ENCODE results near the gene CRYBA2.

The CRYBA2 gene

DNA sequence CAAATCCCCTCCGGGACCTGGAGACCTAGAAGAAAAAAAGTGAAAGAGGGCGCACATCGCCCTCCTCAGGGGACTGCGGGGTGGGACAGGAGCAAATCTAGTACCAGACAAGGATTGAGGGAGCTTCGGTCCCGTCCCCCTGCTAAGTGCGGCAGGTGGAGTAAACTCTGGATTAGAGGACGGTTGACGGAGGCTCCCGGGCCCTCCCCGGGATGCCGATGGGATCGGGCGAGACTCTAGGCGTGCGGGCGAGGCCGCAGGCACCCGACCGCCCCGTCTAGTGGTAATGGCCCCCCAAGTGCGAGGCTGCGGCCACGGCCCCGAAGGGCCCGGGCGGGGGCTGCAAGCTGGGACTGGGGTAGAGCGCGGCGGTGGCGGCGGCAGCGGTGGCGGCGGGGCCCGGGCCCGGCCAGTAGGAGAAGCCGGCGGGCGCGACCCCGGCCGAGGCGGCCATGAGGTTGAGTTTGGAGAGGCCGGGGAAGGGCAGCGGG, 11.8 kb downstream of the CRYBA2 start:
- DNase-seq, result no peak

DNA sequence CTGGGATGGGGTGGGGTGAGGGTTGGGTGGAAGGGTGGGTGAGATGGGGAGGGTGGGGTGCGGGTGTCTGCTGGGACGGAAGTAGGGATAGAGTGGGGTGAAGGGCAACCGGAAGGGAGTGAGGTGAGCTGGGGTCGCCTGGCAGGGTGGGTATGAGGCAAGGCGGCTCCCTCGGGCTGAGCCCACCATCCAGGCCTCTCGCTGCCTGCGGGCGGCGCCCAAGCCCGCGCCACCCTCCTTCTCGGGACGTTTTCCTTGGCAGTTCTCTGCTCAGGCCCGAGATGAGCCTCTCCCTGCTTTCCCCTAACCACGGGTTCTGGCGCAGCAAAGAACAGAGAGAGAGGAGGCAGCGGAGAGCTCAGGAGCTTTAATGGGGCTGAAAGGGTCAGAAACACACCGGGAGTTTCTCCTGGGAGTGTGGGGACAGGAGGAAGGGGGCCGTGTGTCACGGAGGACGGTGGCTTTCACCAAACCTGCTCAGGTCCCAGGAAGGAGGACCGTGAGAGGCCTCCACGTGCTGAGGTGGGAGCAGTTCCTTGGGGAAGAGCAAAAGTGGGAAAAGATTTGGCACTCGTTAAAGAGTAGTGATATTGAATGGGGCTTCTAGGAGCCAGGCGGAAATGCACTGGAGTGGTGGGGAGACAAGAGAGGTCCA, 12.4 kb downstream of the CRYBA2 start:
- DNase-seq, result no peak

DNA sequence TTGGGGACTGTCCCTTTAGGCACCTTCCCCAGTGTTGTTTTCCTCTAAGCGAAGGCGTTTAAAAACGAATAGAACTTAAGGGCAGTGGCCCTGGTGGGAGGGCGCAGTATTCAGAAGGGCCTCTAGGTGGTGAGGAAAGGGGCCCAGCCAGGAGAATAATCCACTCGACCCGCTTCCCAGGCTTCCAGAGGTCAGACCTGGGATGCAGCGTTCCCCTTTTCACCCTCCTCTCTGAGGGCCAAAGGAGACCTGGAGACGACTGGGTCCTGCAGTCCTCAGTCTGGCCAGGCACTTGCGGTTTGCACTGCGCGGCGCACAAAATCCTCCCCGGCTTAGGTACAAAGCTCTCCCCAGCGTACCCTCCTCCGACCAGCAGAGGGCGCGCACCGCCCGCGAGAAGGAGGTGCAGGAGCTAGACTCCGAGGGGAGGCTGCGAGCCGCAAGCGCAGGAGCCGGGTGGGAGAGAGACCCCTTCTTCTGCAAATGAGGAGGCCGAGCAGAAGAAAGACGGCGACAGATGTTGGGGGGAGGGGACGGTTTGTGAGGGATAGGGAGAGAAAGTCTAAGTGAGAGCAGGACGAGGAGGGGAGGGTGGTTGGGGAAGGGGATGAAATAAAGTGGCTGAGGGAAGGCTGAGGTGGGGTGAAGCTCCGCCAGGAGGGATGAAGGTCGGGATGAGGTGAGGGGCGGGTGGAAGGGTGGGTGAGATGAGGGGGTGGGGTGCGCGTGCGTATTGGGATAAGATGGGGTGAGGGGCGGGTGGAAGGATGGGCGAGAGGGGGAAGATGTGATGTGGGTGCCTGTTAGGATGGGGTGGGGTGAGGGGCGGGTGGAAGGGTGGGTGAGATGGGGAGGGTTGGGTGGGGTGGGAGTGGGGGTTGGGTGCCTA, 13.1 kb downstream of the CRYBA2 start:
- peak; percentile 53 for DNase-seq

DNA sequence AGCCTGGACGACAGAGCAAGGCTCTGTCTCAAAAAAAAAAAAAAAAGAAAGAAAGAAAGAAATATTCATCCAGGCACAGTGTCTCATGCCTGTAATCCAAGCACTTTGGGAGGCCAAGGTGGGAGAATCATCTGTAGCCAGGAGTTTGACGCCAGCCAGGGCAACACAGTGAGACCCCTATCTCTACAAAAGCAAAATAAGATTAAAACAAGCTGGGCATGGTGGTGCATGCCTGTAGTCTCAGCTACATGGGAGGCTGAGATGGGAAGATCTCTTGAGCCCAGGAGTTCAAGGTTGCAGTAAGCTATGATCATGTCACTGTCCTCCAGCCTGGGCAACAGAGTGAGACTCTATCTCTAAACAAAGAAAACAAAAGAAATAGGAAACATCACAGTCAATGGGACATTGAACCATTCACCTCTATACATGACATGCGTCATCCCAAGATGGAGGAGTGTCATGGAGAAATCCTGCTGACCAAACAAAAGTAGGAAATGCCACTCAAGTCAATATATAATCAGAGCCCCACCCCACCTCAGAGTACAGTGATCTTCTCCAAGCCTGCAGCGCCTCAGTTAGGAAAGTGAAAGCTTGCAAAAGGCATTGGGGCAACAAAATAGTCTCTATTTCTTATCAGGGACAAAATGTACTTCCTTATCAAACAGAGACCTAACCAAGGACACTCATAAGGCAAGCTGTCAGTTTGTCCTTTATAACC, 18.0 kb downstream of the CRYBA2 start:
- DNase-seq, result no peak

DNA sequence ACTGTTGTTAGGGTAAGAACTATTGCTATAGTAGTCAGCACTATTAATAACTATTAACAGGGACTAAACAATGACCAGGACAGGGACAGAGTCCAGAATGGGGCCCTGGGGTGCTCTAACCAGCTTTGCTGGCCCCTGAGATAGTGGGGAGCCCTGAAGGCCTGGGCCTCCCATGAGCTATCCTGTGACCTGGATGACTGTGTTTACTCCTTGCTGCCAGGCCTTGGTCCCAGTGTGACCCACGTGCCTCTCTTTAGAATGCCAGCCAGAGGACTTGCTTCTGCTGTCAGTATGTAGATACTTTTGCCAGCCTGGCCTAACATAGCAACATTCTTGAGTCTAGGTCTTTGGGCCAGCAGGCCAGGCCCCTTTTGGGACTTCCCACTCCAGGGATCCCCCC, 22.3 kb downstream of the CRYBA2 start:
- no peak for DNase-seq

DNA sequence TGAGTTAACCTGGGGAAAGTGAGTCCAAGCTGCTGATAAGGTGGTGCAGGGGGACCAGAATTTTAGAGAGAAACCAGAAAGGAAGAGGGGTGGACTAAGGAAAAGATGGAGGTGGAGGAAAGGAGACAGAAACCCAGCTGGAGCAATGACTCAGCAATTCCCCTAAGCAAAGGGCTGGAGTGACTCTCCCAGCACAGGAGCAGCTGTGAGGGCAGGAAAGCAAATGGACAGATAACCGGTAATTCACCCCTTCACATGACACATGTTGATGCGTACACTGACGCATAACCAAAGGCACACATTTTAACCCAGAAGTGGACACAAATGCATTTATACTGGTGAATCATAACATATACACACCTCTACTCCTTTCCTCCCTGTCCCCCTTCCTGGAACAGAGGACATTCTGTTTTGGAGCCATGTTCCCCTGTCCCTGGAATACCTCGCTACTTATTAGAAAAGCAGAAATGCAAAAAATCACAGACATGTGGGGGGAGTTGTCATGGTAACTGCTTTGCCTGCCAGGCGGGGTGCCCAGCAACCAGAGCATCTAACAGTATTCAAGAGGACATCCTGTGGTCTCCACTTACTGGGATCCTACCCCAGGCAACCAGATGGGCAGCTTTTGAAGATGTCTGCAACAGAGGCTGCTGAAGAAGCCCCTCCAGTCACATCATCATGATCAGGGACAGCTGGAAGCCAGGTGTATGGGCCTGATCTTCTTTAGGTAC, 29.0 kb downstream of the CRYBA2 start:
- DNase-seq, result peak; percentile 47

DNA sequence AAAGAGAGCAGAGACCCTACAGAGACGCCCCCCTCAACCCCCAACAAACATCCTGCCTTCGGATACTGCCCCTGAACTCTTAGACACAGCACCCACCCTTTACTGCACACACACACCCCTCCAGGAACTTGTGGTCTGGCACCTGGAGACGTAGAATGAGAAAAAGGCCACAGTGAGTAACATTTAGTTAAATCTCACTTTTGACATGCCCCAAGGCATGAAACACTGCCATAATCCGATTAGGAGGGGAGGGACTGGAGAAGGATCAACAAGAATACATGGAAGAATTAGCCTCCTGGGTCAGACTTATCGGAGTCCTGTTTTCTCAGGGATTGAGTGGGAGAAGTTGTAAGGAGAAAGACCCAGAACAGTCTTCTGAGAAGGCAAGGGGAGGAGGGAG, 29.6 kb downstream of the CRYBA2 start:
- DNase-seq, result no peak

DNA sequence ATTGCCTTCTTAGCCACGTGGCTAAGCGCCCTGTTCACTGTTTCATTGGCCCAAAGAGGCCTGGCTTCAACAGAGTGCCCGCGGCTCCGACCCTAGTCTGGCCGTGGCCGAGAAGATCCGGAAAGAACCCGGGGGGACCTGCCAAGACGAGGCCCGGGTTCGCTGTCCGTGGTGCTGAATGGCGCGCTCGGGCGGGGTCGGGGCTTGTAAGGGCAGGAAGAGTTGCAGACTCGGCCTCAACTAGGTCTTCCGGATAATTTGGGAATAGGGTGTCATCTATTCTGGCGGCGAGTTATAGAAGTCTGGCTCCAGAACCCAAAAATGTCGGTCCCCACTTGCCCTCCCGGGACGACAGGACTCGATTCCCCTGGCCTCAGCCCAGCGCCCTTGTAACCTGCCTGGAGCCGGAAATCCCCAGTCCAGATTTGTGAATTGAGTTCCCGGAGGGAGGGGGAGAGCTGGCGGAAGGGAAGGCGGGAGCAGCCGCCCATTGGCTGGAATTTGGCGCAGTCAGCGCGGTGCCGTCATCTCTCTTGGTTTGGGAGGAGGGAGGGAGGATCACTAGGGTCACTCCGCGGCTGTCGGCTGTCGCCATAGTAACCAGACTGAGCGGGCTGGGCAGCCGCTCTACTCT, 30.2 kb downstream of the CRYBA2 start:
- DNase-seq, result peak; percentile 51

DNA sequence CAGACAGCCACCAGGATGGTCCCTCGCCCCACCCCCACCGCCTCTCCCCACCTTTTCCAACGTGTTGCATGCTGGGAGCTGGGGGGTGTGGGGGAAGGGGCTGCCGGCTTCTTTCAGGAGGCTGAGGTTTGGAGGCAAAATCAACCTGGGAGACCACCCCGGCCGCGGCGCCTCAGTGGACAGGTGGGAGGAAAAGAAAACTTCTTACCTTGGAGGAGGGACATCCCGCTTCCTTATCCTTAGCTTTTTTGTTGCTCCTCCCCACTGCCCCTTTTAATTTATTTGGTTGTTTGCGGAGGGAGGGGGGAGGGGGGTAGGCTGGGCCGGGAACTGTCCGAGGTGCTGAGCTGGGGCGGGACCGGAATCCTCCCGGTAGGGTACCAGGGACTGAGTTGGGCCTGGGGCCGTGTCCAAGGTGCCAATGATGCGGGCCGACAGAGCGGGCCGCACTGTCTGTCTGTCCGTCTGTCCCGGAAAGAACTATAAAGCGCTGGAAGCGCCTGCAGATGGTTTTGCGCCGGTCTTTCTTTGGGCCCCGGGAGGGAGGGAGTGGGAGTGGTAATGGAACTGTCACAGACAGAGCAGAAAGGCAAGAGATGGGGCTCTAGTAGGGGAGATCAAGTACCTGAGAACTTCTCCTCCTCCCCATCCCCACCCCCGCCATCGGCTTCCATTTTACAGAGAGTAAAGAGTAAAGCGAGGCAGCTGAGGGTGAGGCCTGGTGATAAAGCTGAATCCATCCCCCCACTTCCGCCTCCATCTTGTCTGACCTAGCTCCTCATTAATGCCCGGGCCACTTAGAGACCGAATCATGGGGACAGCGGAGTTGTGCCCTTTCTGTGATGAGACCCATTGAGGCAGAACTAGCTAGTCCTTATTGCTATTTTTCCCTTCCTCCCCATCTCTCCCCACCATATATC, 31.3 kb downstream of the CRYBA2 start:
- no peak for DNase-seq

DNA sequence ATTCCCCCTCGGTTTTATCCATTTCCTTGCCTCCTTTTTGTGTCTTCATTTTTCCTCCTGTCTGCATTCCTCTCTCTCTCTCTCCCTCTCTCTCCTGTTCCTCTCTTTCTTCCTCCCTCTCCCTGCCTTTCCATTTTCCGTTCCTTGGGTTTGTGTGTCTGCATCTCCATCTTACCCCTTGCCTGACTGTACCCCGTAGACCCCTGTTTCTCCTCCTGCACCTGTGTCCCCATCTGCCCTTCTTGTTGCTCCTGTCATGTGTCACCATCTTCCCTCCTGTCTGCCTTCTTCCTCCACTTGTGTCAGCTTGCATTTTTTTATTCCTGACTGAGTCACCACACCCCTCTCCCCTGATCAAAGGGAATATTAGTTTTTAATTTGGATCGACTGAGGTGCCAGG, 32.0 kb downstream of the CRYBA2 start:
- DNase-seq, result no peak

DNA sequence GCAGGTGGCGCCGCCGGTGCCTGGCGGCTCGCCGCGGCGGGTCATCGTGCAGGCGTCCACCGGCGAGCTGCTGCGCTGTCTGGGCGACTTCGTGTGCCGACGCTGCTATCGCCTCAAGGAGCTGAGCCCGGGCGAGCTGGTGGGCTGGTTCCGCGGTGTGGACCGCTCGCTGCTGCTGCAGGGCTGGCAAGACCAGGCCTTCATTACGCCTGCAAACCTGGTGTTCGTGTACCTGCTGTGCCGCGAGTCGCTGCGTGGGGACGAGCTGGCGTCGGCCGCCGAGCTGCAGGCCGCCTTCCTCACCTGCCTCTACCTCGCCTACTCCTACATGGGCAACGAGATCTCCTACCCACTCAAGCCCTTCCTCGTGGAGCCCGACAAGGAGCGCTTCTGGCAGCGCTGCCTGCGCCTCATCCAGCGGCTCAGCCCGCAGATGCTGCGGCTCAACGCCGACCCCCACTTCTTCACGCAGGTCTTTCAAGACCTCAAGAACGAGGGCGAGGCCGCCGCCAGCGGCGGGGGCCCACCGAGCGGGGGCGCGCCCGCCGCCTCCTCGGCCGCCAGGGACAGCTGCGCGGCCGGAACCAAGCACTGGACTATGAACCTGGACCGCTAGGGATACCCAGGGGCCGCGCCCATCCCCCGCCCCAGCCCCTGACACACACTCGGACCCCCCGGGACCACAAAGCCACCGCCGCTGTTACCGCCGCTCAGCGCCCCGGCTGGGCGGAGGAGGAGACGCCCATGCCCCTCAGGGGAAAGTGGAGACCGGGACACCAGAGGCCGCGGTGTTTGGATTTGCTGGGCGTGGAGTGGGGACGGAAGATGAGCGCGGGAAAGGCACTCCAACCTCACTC, 32.7 kb downstream of the CRYBA2 start:
- no peak for DNase-seq

DNA sequence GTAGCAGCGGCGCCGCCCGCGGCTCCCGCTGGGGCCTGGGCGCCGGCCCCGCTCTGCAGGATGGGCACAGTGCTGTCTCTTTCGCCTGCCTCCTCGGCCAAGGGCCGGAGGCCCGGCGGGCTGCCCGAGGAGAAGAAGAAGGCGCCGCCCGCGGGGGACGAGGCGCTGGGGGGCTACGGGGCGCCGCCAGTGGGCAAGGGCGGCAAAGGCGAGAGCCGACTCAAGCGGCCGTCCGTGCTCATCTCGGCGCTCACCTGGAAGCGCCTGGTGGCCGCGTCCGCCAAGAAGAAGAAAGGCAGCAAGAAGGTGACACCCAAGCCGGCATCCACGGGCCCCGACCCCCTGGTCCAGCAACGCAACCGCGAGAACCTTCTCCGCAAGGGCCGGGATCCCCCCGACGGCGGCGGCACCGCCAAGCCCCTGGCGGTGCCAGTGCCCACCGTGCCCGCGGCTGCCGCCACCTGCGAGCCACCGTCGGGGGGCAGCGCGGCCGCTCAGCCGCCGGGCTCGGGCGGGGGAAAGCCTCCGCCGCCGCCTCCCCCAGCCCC, 33.4 kb downstream of the CRYBA2 start:
- DNase-seq, result no peak

DNA sequence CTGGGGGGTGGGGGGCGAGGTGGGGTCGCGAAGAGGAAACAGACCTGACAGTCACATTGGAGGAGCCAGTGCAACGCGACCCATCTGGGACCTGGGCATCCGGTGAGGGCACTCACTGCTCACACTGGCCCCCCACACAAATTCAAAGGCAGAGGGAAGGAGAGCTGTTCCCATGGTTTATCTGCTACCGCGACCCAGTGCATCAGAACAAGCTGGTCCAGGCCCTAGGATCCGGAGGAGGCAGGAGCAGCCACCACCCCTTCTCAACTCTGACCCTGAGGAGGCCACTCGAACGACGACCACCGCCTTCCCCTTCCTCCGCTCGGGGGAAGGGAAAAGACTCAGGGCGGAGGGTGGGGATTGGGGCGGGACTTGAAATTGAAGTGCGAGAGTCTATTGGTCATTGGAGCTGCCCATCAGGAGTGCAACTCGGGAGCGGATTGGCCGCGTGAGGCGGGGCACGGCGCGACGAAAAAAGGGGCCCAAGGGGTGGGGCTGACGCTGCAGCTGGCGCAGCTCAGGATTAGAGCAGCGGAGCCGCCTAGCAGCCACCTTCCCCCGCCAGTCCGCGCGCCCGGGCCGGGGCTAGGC, 34.0 kb downstream of the CRYBA2 start, which contains the start of gene CDK5R2:
Gene CDK5R2 (plus strand): TSS at position 526 of the 591 bp plus-strand sequence. CDS start 155 bp downstream, outside the sequence.
- DNase-seq, result peak; percentile 75

DNA sequence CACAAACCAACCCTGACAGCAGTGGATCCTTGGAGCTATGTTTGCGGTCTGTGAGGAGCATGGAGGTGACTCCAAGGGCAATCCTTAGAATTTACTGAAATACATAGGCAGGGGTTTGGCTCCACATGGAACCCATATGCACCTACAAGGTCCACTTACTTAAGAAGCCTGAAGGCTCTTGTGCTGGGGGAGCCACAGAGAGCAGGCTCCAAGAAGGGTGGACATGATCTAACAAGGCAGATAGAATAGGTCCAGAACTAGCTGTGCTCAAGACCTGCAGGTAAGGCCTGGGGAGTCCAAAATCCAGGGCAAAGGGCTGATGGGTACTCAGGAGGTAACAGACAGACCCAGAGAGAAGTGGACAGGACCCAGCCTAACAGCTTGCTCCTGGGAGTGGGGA, 34.9 kb downstream of the CRYBA2 start:
- DNase-seq, result no peak

DNA sequence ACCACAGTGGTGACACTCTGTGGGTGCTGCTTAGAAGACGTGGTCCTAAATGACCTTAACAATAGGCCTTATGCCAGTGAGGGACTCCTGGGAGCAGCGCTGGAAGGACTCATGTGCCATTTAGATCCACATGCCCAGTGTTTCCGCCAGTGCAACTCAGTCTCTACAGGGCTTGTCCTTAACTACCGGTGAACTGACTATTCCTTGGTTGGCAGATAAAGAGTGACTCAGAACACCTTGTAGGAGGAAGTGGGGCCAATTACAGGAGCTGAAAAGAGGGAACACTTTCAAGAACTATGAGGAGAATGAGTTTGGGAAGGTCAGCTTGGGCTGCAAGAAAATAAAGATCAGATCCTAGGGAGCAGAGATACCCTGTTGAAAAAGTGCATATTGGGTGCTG, 35.6 kb downstream of the CRYBA2 start:
- DNase-seq, result no peak

DNA sequence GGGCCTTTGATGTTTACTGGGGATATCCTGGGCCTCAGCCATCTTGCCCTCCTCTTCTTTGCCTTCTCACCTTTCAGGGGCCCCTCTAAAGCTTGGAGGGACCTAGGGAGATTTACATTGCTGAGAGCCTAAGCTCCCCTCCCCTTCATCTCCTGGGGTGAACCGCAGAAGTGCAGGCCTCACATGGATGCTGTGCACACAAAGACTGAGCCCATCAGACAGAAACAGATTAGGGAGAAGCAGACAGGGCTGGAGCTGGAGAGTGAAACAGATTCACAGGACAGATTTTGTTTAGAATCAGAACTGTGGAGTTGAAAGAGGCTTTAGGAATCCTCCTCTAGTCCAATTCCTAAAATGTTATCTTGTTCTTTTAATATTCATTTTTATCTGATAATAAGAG, 37.2 kb downstream of the CRYBA2 start:
- DNase-seq, result no peak

DNA sequence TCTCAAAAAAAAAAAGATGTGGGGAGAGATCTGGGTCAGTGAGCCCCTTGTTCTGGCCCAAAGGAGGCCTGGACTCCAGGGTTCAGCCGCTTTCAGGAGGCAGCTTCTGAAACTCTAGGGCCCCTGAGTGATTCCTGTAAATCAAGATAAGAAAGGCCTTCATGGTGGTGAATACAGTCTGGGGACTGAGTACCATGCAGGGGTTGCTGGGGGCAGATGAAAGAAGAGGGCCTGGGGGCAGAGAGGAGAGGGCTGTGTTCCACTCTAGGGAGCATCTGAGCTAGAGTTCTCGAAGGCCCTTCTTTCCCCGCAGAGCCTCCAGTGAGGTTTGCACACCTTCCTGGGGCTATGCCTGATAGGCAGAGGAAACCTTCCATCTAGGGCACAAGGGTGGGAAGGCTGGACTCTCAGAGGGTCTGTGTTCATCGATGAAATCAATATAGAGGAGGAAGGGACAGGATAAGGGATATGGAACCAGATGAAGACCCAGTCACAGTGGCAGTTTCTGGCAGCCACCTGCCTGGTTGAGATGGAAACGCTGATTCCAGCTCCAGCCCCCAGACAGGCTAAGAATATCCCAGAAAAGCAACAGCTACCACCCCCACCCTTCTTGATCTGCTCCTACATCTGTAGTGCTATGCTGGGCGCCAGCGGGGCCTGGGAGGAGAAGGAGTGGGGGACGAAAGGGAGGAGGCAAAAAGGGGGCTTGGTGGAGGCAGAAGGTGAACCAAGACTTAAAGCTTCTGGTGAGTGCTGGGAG, 38.5 kb downstream of the CRYBA2 start:
- no peak for DNase-seq

DNA sequence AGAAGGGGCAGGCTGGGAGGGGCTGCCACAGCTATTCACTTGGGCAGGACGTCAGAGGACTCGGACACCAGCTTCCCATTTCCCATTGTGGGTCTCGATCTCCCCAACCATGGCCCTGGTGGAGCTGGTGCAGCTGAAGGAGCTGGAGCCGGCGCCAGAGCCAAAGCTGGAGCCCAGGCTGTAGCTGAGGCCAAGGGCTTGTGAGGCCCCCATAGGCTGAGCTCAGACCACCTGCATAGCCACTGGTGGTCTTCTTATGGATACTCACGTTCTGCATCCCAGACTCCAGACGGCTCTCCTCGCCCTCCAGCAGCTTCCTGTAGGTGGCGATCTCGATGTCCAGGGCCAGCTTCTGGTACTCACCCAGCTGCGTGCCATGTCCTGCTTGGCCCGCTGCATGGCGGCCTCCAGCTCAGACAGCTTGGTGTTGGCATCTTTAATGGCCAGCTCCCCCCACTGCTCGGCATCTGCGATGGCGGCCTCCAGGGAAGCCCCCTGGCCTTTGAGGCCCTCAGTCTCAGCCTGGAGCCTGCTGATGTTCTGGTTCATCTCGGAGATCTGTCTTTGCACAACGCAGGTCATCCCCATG, 39.8 kb downstream of the CRYBA2 start:
- no peak for DNase-seq

All from fibroblast of upper back skin (primary cell).